Left lung (tissue), 10 donors: ENCODE data around the gene SPI1. TPM values are rescaled to one million over a fixed set of nuclear protein-coding genes. Genes with fewer than 3 reads are reported as not detected.
A peak's percentile ranks its signal among the peaks of the same experiment; 100 is the strongest.

ENCODE experiments used
- ATAC-seq: fragments of 200-7000 bp; cut with Tn5 transposase; one replicate; pipeline ENCODE4 v1.9.1; 2020; ENCODE audit warnings: moderate library complexity
- DNase-seq, 4 donors: peaks; one replicate each; pipeline ENCODE4 v3.0.0-alpha.2; 2013 to 2020
- H3K27ac ChIP-seq, 2 donors: fragments of 200-600 bp; sonication (generic) in 1 of 2; one replicate each; pipeline versions ENCODE4 v1.5.0 to v1.8.0; 2020 to 2021
- H3K27me3 ChIP-seq, 2 donors: fragments of 200-600 bp; sonication (generic) in 1 of 2; one replicate each; pipeline versions ENCODE4 v1.5.0 to v1.8.0; 2020 to 2021
- H3K36me3 ChIP-seq, 2 donors: fragments of 200-600 bp; sonication (generic) in 1 of 2; one replicate each; pipeline versions ENCODE4 v1.5.0 to v1.8.0; 2020 to 2021
- H3K4me1 ChIP-seq, 2 donors: fragments of 200-600 bp; one replicate each; pipeline ENCODE4 v1.8.0; 2021
- H3K4me3 ChIP-seq, 2 donors: fragments of 200-600 bp; sonication (generic) in 1 of 2; one replicate each; pipeline versions ENCODE4 v1.5.0 to v1.8.0; 2020 to 2021; ENCODE audit warnings: mild to moderate bottlenecking in 1 of 2
- H3K9me3 ChIP-seq, 2 donors: fragments of 200-600 bp; sonication (generic) in 1 of 2; one replicate each; pipeline versions ENCODE4 v1.5.0 to v1.8.0; 2020 to 2021
- intact Hi-C, 2 donors: fragments of 100-400 bp; cut with DNase I; formaldehyde crosslinking; loops; one replicate each; pipeline versions ENCODE4 v1.11.2 to v1.14.2; 2022
- polyA plus RNA-seq, 6 donors: library from polyadenylated mRNA; unstranded; fragments of 120-200 nt; gene quantifications; one replicate each; pipeline ENCODE4 v1.2.1, GENCODE V29; 2013; ENCODE audit not compliant: insufficient read length in 6 of 6
- total RNA-seq, 2 donors: library from RNA; stranded (reverse); fragmentation: NEBNext Ultra II Directional; extraction: Animal tissue kit (Norgen Biotek cat#: 25700); gene quantifications; one replicate each; pipeline ENCODE4 v1.2.1, GENCODE V29; 2021
- TF ChIP-seq, protein P1 (sequence below), 2 donors: fragments of 200-600 bp; sonication (generic) in 1 of 2; IDR thresholded peaks; one replicate each; pipeline versions ENCODE4 v1.5.0 to v1.8.0; 2021; ENCODE audit warnings: antibody characterized with exemption in 2 of 2
- donor health status: DM: no; HTN: yes; CAD: no.
- donor health status: DM: no; HTN: no; CAD: no.

The SPI1 gene
- total and polyA plus RNA-seq, 8 donors: 4.9 to 194 (median 6.2) TPM

DNA sequence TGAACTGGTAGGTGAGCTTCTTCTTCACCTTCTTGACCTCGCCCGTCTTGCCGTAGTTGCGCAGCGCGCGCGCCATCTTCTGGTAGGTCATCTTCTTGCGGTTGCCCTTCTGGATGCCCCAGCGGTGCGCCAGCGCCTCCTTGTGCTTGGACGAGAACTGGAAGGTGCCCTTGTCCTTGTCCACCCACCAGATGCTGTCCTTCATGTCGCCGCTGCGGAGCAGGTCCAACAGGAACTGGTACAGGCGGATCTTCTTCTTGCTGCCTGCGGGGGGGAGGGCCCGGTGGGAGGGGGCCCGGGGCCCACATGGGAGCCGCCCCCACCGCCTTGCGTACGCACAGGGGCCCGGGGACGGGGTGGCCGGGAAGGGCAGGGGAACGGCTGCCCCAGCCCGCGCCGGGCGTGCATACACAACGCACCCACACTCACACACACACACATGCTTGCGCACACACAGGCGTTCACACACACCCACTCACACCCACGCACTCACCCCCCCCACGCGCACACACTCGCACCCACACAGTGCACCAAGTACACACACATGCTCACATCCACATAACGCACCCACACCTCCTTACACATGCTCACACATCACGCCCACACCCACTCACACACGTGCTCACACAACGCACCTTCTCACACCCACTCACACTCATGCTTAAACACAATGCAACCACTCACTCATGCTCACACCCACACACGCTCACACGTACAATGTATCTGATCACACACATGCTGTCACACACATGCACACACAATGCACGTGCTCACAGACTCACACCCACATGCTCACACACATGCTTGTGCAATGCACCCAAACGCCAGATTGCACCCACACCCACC, 22.8 kb downstream of the SPI1 start:
- DNase-seq: peak; percentile 81 to 95 (median 93)
- Histone ChIP-seq H3K4me3 (peak overlapping the region; percentile 37), H3K9me3 (no peaks in the 10 kb centered on the region), H3K27me3 (no peaks in the 10 kb centered on the region), H3K4me1 (peaks cover 0 to 25% of the 10 kb centered on the region in 2 donors), H3K27ac (no peak overlapping the region), H3K36me3 (peaks cover 0 to 59% of the 10 kb centered on the region in 2 donors)
- TF ChIP-seq, protein P1, sequence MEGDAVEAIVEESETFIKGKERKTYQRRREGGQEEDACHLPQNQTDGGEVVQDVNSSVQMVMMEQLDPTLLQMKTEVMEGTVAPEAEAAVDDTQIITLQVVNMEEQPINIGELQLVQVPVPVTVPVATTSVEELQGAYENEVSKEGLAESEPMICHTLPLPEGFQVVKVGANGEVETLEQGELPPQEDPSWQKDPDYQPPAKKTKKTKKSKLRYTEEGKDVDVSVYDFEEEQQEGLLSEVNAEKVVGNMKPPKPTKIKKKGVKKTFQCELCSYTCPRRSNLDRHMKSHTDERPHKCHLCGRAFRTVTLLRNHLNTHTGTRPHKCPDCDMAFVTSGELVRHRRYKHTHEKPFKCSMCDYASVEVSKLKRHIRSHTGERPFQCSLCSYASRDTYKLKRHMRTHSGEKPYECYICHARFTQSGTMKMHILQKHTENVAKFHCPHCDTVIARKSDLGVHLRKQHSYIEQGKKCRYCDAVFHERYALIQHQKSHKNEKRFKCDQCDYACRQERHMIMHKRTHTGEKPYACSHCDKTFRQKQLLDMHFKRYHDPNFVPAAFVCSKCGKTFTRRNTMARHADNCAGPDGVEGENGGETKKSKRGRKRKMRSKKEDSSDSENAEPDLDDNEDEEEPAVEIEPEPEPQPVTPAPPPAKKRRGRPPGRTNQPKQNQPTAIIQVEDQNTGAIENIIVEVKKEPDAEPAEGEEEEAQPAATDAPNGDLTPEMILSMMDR (IDR thresholded peaks at IDR 0.05): peak; percentile 65 to 84
- intact Hi-C loops: no loop called here
- peak; percentile 95 for ATAC-seq

DNA sequence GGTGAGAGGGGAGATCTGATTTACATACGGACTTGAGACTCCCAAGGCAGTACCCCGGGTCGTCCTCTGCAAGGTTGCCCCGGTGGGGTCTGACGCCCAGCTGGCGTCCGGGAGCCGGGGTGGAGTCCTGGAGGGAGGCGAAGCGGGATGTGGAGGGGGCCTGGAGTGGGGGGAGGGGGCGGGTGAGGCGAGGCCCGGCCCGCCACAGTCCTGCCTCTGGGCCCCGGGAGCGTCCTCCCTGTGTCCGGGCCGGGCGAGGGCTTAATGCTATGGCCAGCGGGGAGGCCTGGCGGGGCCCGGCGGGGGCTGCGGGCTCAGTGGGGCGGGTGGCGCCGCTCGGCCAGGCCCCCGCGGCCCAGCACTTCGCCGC, 23.4 kb downstream of the SPI1 start:
- intact Hi-C loops: no loop called here
- TF ChIP-seq, protein P1 (IDR thresholded peaks at IDR 0.05): no peak
- ATAC-seq (no peak), DNase-seq (no peak)
- no peaks in the 10 kb centered on the region for H3K27me3 ChIP-seq
- H3K4me3 ChIP-seq: peak overlapping the region; percentile 37
- no peak overlapping the region for H3K27ac ChIP-seq
- H3K9me3 ChIP-seq: no peaks in the 10 kb centered on the region
- H3K4me1 ChIP-seq: peaks cover 0 to 19% of the 10 kb centered on the region in 2 donors
- H3K36me3 ChIP-seq: peaks cover 0 to 55% of the 10 kb centered on the region in 2 donors

DNA sequence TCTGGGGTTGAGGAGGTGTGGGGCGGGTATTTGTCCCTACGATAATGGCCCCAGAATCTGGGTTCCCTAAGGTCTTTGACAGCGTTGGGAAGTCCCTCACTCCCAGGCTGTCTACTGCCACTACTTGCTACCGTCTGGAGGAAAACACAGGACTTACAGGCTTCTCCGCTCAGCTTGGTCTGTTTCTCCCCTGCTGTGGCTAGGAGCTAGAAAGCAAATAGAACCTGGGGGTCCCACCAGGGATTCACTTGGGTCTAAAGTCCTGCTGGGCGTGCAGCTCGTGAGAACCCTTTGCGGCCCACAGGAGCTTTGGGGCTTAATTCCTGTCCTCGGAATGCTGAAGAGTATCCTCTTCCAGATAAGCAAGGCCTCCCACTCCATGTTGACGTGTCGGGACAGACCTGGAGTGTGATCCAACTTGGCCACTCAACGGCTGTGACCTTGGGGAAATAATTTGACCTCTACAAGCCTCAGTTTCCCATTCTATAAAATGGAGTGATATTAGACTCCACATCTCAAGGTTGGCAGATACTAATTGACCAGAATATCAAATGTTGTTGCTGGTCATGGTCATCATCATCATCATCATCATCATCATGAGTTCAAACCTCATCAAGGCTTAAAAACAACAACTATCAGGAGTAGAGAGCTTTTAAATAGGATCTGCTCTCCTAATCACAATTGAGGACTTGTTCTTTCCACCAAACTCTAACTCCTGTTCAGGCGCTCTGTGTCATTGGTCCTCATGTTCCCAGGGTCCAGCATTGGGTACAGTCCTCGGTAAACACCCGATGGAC, 24.2 kb downstream of the SPI1 start:
- intact Hi-C loops: no loop called here
- ATAC-seq (no peak), DNase-seq (no peak)
- Histone ChIP-seq H3K27me3 (no peaks in the 10 kb centered on the region), H3K4me3 (peak overlapping the region in 1 of 2 donors; percentile 37), H3K36me3 (peaks cover 0 to 51% of the 10 kb centered on the region in 2 donors), H3K4me1 (peaks cover 0 to 12% of the 10 kb centered on the region in 2 donors), H3K9me3 (no peaks in the 10 kb centered on the region), H3K27ac (no peak overlapping the region)
- TF ChIP-seq, protein P1 (IDR thresholded peaks at IDR 0.05): no peak

DNA sequence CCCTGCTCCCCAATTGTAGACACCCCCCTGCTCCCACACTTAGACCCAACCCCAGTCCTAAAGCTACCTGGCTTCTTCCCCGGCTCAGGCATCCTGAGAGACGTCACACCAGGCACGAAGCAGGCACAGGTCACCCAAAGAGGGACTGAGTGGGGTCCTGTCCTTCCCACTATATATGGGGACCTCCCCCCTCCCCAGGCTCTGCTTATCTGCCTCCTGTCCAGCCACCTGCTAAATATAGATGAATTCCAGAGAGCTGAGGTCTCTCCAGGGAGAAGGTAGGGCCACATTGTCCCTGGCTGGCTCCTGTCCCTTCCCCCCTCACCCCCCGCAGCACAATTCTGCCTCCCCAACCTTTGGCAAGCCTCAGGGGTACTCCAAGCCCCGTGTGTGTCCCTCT, 25.8 kb downstream of the SPI1 start, which contains the start of gene MYBPC3:
Gene MYBPC3 (minus strand): TSS at position 147 of the 400 bp plus-strand sequence. CDS start 55 bp downstream, at position 92.
- Histone ChIP-seq H3K27ac (no peak within 1 kb of the TSS), H3K9me3 (no peaks in the 10 kb centered on the region), H3K27me3 (no peaks in the 10 kb centered on the region), H3K4me1 (peaks cover 0 to 6% of the 10 kb centered on the region in 2 donors), H3K4me3 (no peak within 1 kb of the TSS), H3K36me3 (peaks cover 0 to 42% of the 10 kb centered on the region in 2 donors)
- ATAC-seq (no peak), DNase-seq (no peak)
- intact Hi-C loops: no loop called here
- TF ChIP-seq, protein P1 (IDR thresholded peaks at IDR 0.05): no peak
